NCI-H524 (cell line): Measurements from ENCODE around the gene SRPK3.

Experiments
- DNase-seq, 2 experiments: peaks; one replicate each; lab custom pipeline; 2025; lab: John Stamatoyannopoulos, UW

Gene SRPK3

GRCh38 chrX:153770601-153771414 lies 10.0 kb upstream of the SRPK3 start:
- DNase-seq: no peak

- DNase-seq: no peak
These were observed 9.2 kb upstream of the SRPK3 start for GRCh38 chrX:153771415-153772315.

GRCh38 chrX:153772316-153773217 lies 8.3 kb upstream of the SRPK3 start:
- DNase-seq: no peak

- no peak for DNase-seq
These were observed 7.6 kb upstream of the SRPK3 start for GRCh38 chrX:153773218-153773611.

GRCh38 chrX:153773741-153774575 lies 6.9 kb upstream of the SRPK3 start:
- no peak for DNase-seq

GRCh38 chrX:153774576-153775292 lies 6.1 kb upstream of the SRPK3 start:
- no peak for DNase-seq

GRCh38 chrX:153775293-153776119 lies 5.3 kb upstream of the SRPK3 start:
- no peak for DNase-seq

GRCh38 chrX:153776120-153776599 lies 4.7 kb upstream of the SRPK3 start:
- no peak for DNase-seq

- no peak for DNase-seq
These were observed 4.2 kb upstream of the SRPK3 start for GRCh38 chrX:153776611-153777045.

- DNase-seq: no peak
These were observed 3.4 kb upstream of the SRPK3 start for GRCh38 chrX:153777261-153778090.

GRCh38 chrX:153778181-153778580 lies 2.7 kb upstream of the SRPK3 start:
- no peak for DNase-seq

- no peak for DNase-seq
These were observed 2.1 kb upstream of the SRPK3 start for GRCh38 chrX:153778684-153779101.

- DNase-seq: no peak
These were observed 757 bp upstream of the SRPK3 start for GRCh38 chrX:153779891-153780677.

- DNase-seq: peak in 1 of 2 experiments; percentile 40
These were observed 697 bp downstream of the SRPK3 start for GRCh38 chrX:153781428-153782047.

GRCh38 chrX:153782313-153782712 lies 1.5 kb downstream of the SRPK3 start:
- peak in 1 of 2 experiments; percentile 60 for DNase-seq

- no peak for DNase-seq
These were observed 2.0 kb downstream of the SRPK3 start for GRCh38 chrX:153782871-153783270.
